SU-DHL-6 (cell line): ENCODE results near the gene SHROOM2.

Source experiments
- H2AFZ ChIP-seq: fragments of 200-600 bp; sonication (generic); 2 replicates; pipeline ENCODE4 v1.6.1; 2014; ENCODE audit warnings: low read depth, mild to moderate bottlenecking, moderate library complexity, mixed read lengths, antibody characterized with exemption, low read length; ENCODE audit not compliant: severe bottlenecking
- H3F3A ChIP-seq: fragments of 200-600 bp; shearing (Covaris generic); 2 replicates; pipeline ENCODE4 v1.6.0; 2016; ENCODE audit warnings: antibody characterized with exemption, mild to moderate bottlenecking; ENCODE audit not compliant: insufficient read depth
- H3K27ac ChIP-seq: fragments of 200-600 bp; sonication (generic); 2 replicates; pipeline ENCODE4 v1.5.1; 2016; ENCODE audit warnings: low read depth, mild to moderate bottlenecking, low read length, moderate library complexity, mixed read lengths
- H3K27me3 ChIP-seq: fragments of 200-600 bp; sonication (generic), shearing (Covaris generic); 2 replicates; pipeline ENCODE4 v1.6.0; 2014; ENCODE audit warnings: mild to moderate bottlenecking, low read length
- H3K36me3 ChIP-seq: fragments of 200-600 bp; sonication (generic); 2 replicates; pipeline ENCODE4 v1.6.1; 2014; ENCODE audit warnings: mild to moderate bottlenecking, low read length, mixed read lengths
- H3K4me2 ChIP-seq: fragments of 300-600, 200-600 bp; shearing (Covaris generic), sonication (generic); 2 replicates; pipeline ENCODE4 v1.6.0; 2014; ENCODE audit warnings: low read length, low read depth, mild to moderate bottlenecking; ENCODE audit not compliant: poor library complexity, severe bottlenecking
- H3K4me3 ChIP-seq: fragments of 200-600 bp; sonication (generic); 2 replicates; pipeline ENCODE4 v1.5.1; 2014; ENCODE audit warnings: antibody characterized with exemption, low read length, mild to moderate bottlenecking, mixed read lengths; ENCODE audit not compliant: insufficient read depth, poor library complexity, severe bottlenecking
- H3K79me2 ChIP-seq: fragments of 200-600 bp; sonication (generic); 2 replicates; pipeline ENCODE4 v1.6.1; 2014; ENCODE audit warnings: mild to moderate bottlenecking, low read length, moderate library complexity; ENCODE audit not compliant: insufficient read depth
- H3K9ac ChIP-seq: fragments of 200-600 bp; sonication (generic); 2 replicates; pipeline ENCODE4 v1.7.0; 2014; ENCODE audit warnings: mild to moderate bottlenecking, low read length
- H3K9me2 ChIP-seq: fragments of 200-600 bp; sonication (generic); replicated peaks from 2 replicates; pipeline ENCODE4 v1.6.1; 2014; ENCODE audit warnings: low read length; ENCODE audit not compliant: insufficient read depth
- H3K9me3 ChIP-seq: fragments of 200-600 bp; sonication (generic); 2 replicates; pipeline ENCODE4 v1.6.1; 2014; ENCODE audit warnings: low read length, mixed read lengths; ENCODE audit not compliant: insufficient read depth
- H4K20me1 ChIP-seq: fragments of 200-600 bp; sonication (generic); 2 replicates; pipeline ENCODE4 v1.6.1; 2014; ENCODE audit warnings: low read depth, mild to moderate bottlenecking, antibody characterized with exemption, low read length, moderate library complexity, mixed read lengths
- CTCF ChIP-seq: fragments of 200-600 bp; sonication (generic); IDR thresholded peaks from one replicate; pipeline ENCODE4 v1.5.1; 2017; ENCODE audit warnings: antibody characterized with exemption, mild to moderate bottlenecking, low read length, moderate library complexity; ENCODE audit not compliant: insufficient read depth, poor library complexity, severe bottlenecking
- EZH2phosphoT487 ChIP-seq: fragments of 200-600 bp; sonication (generic), shearing (Covaris generic); conservative IDR thresholded peaks from 2 replicates; pipeline ENCODE4 v1.6.1; 2018; ENCODE audit warnings: mild to moderate bottlenecking, antibody characterized with exemption, low read length, moderate library complexity, mixed read lengths

SHROOM2 gene

GRCh38 chrX:9909254-9909653 lies 123.0 kb downstream of the SHROOM2 start:
- Histone ChIP-seq H3K9me3 (no peaks in the 10 kb centered on the region), H3K79me2 (no peaks in the 10 kb centered on the region), H3K9ac (no peak overlapping the region), H3F3A (no peaks in the 10 kb centered on the region), H3K4me3 (no peak overlapping the region), H3K27me3 (no peaks in the 10 kb centered on the region), H2AFZ (no peak overlapping the region), H3K9me2 (no peaks in the 10 kb centered on the region), H4K20me1 (no peaks in the 10 kb centered on the region), H3K4me2 (no peak overlapping the region), H3K36me3 (no peaks in the 10 kb centered on the region), H3K27ac (no peak overlapping the region)
- TF ChIP-seq EZH2phosphoT487 (no peak), CTCF (no peak)

GRCh38 chrX:9911487-9911886 lies 125.3 kb downstream of the SHROOM2 start:
- H3K36me3 ChIP-seq, result no peaks in the 10 kb centered on the region
- no peaks in the 10 kb centered on the region for H4K20me1 ChIP-seq
- no peaks in the 10 kb centered on the region for H3K79me2 ChIP-seq
- no peaks in the 10 kb centered on the region for H3F3A ChIP-seq
- no peaks in the 10 kb centered on the region for H3K9me3 ChIP-seq
- H3K9me2 ChIP-seq, result no peaks in the 10 kb centered on the region
- TF ChIP-seq EZH2phosphoT487 (no peak), CTCF (no peak)
- H2AFZ ChIP-seq, result no peak overlapping the region
- H3K9ac ChIP-seq, result no peak overlapping the region
- no peak overlapping the region for H3K27ac ChIP-seq
- no peaks in the 10 kb centered on the region for H3K27me3 ChIP-seq
- H3K4me2 ChIP-seq, result no peak overlapping the region
- H3K4me3 ChIP-seq, result no peak overlapping the region

- no peaks in the 10 kb centered on the region for H3K79me2 ChIP-seq
- no peaks in the 10 kb centered on the region for H3K9me2 ChIP-seq
- H3K4me2 ChIP-seq, result no peak overlapping the region
- no peak overlapping the region for H2AFZ ChIP-seq
- no peak overlapping the region for H3K27ac ChIP-seq
- H3F3A ChIP-seq, result no peaks in the 10 kb centered on the region
- no peak overlapping the region for H3K9ac ChIP-seq
- no peaks in the 10 kb centered on the region for H3K27me3 ChIP-seq
- no peaks in the 10 kb centered on the region for H3K36me3 ChIP-seq
- no peak for TF ChIP-seq EZH2phosphoT487
- no peak for TF ChIP-seq CTCF
- H3K4me3 ChIP-seq, result no peak overlapping the region
- no peaks in the 10 kb centered on the region for H4K20me1 ChIP-seq
- H3K9me3 ChIP-seq, result no peaks in the 10 kb centered on the region
Observed at GRCh38 chrX:9912351-9913145, 126.3 kb downstream of the SHROOM2 start.
